Smooth muscle cell (in vitro differentiated cells): Measurements from ENCODE around the gene PTMS. TPM values are rescaled to one million over a fixed set of nuclear protein-coding genes. Genes with fewer than 3 reads are reported as not detected.

ENCODE experiments used
- DNase-seq: peaks from one replicate; lab custom pipeline; 2025; ENCODE audit not compliant: unreplicated experiment; lab: John Stamatoyannopoulos, UW
- H2AFZ ChIP-seq: fragments of 200-600 bp; sonication (generic); 2 replicates; pipeline ENCODE4 v1.6.0; 2016; ENCODE audit warnings: antibody characterized with exemption, low read depth, mild to moderate bottlenecking
- H3F3A ChIP-seq: fragments of 200-600 bp; sonication (generic); 2 replicates; pipeline ENCODE4 v1.6.0; 2017; ENCODE audit warnings: antibody characterized with exemption, low read depth
- H3K27ac ChIP-seq: fragments of 200-600 bp; sonication (generic); 2 replicates; pipeline ENCODE4 v1.5.1; 2016; ENCODE audit warnings: low read depth, mild to moderate bottlenecking
- H3K27me3 ChIP-seq: fragments of 200-600 bp; sonication (generic); 2 replicates; pipeline ENCODE4 v1.6.1; 2016; ENCODE audit warnings: low read depth, mild to moderate bottlenecking
- H3K36me3 ChIP-seq: fragments of 200-600 bp; sonication (generic); 2 replicates; pipeline ENCODE4 v1.5.1; 2016; ENCODE audit warnings: low read depth
- H3K4me1 ChIP-seq: fragments of 200-600 bp; sonication (generic); 2 replicates; pipeline ENCODE4 v1.5.1; 2016; ENCODE audit warnings: low read depth
- H3K4me2 ChIP-seq: fragments of 200-600 bp; sonication (generic); 2 replicates; pipeline ENCODE4 v1.6.0; 2016; ENCODE audit warnings: mild to moderate bottlenecking
- H3K4me3 ChIP-seq: fragments of 200-600 bp; sonication (generic); 2 replicates; pipeline ENCODE4 v1.5.1; 2016; ENCODE audit warnings: mild to moderate bottlenecking
- H3K79me2 ChIP-seq: fragments of 200-600 bp; sonication (generic); 2 replicates; pipeline ENCODE4 v1.6.0; 2016; ENCODE audit warnings: low read depth, mild to moderate bottlenecking
- H3K9ac ChIP-seq: fragments of 200-600 bp; sonication (generic); 2 replicates; pipeline ENCODE4 v1.6.0; 2016; ENCODE audit warnings: low read depth
- H3K9me3 ChIP-seq: fragments of 200-600 bp; sonication (generic); replicated peaks from 2 replicates; pipeline ENCODE4 v1.5.1; 2016; ENCODE audit warnings: low read depth
- H4K20me1 ChIP-seq: fragments of 200-600 bp; sonication (generic); 2 replicates; pipeline ENCODE4 v1.6.0; 2016; ENCODE audit warnings: low read depth
- WGBS: methylation state at CpG from one replicate; pipeline ENCODE4 v1.1.7; 2016; ENCODE audit warnings: low lambda C conversion rate; 5-methylcytosine and 5-hydroxymethylcytosine counted together
- polyA plus RNA-seq: library from polyadenylated mRNA; unstranded; fragments of >200 nt; fragmentation: Nextera tagmentation; extraction: Ambion mirVana; gene quantifications from 2 replicates; pipeline ENCODE4 v1.2.1, GENCODE V29; 2016
- total RNA-seq: library from RNA; depleted of rRNA; stranded (reverse); fragments of >200 nt; gene quantifications from 2 replicates; pipeline ENCODE4 v1.2.3, GENCODE V29; 2014
- TF ChIP-seq, protein P1 (sequence below): fragments of 200-600 bp; sonication (generic); IDR thresholded peaks from 2 replicates; pipeline ENCODE4 v1.5.1; 2017; ENCODE audit warnings: borderline replicate concordance, mild to moderate bottlenecking, antibody characterized with exemption; ENCODE audit not compliant: insufficient read depth, poor library complexity, severe bottlenecking

Gene PTMS
- total and polyA plus RNA-seq, 2 experiments from 2014 or later, result 115 to 379 TPM

- Histone ChIP-seq H3K9me3 (no peaks in the 10 kb centered on the region), H3K9ac (no peak overlapping the region), H3F3A (peaks cover 9% of the 10 kb centered on the region), H3K79me2 (peaks cover 22% of the 10 kb centered on the region), H3K4me3 (no peak overlapping the region), H3K4me2 (no peak overlapping the region), H3K36me3 (no peaks in the 10 kb centered on the region), H3K27me3 (peaks cover 7% of the 10 kb centered on the region), H3K4me1 (peaks cover 40% of the 10 kb centered on the region), H3K27ac (no peak overlapping the region), H4K20me1 (peaks cover 46% of the 10 kb centered on the region), H2AFZ (no peak overlapping the region)
- TF ChIP-seq, protein P1, sequence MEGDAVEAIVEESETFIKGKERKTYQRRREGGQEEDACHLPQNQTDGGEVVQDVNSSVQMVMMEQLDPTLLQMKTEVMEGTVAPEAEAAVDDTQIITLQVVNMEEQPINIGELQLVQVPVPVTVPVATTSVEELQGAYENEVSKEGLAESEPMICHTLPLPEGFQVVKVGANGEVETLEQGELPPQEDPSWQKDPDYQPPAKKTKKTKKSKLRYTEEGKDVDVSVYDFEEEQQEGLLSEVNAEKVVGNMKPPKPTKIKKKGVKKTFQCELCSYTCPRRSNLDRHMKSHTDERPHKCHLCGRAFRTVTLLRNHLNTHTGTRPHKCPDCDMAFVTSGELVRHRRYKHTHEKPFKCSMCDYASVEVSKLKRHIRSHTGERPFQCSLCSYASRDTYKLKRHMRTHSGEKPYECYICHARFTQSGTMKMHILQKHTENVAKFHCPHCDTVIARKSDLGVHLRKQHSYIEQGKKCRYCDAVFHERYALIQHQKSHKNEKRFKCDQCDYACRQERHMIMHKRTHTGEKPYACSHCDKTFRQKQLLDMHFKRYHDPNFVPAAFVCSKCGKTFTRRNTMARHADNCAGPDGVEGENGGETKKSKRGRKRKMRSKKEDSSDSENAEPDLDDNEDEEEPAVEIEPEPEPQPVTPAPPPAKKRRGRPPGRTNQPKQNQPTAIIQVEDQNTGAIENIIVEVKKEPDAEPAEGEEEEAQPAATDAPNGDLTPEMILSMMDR, result no peak
- no peak for DNase-seq
- WGBS, result 83% methylated on average over 11 of the region's 12 CpGs
Measured at GRCh38 chr12:6771509-6772330, 5.6 kb downstream of the PTMS start.

- H3K4me1 ChIP-seq, result peaks cover 40% of the 10 kb centered on the region
- peaks cover 40% of the 10 kb centered on the region for H4K20me1 ChIP-seq
- H3K27ac ChIP-seq, result no peak within 1 kb of the TSS
- TF ChIP-seq, protein P1, result no peak
- H3K4me2 ChIP-seq, result peak within 1 kb of the TSS; percentile 77
- peak within 1 kb of the TSS; percentile 31 for H3K4me3 ChIP-seq
- H3K36me3 ChIP-seq, result no peaks in the 10 kb centered on the region
- peaks cover 7% of the 10 kb centered on the region for H3K27me3 ChIP-seq
- H3K9ac ChIP-seq, result no peak within 1 kb of the TSS
- no peak within 1 kb of the TSS for H2AFZ ChIP-seq
- H3F3A ChIP-seq, result peaks cover 5% of the 10 kb centered on the region
- peaks cover 16% of the 10 kb centered on the region for H3K79me2 ChIP-seq
- H3K9me3 ChIP-seq, result no peaks in the 10 kb centered on the region
- no peak for DNase-seq
- WGBS, result 33% methylated on average over 6 of the region's 15 CpGs
Measured at GRCh38 chr12:6772331-6772695, 6.2 kb downstream of the PTMS start, which contains the start of gene LAG3. Gene LAG3 (plus strand): TSS chr12:6772520. CDS start chr12:6772853, 333 bp downstream.

GRCh38 chr12:6772726-6773589 lies 6.8 kb downstream of the PTMS start:
- Histone ChIP-seq H3K27me3 (peaks cover 7% of the 10 kb centered on the region), H3K4me1 (peaks cover 40% of the 10 kb centered on the region), H3K9ac (no peak overlapping the region), H3K9me3 (no peaks in the 10 kb centered on the region), H3K4me2 (peak overlapping the region; percentile 77), H3K79me2 (peaks cover 10% of the 10 kb centered on the region), H3K4me3 (peak overlapping the region; percentile 31), H3F3A (peaks cover 5% of the 10 kb centered on the region), H3K27ac (no peak overlapping the region), H2AFZ (no peak overlapping the region), H4K20me1 (peaks cover 34% of the 10 kb centered on the region), H3K36me3 (no peaks in the 10 kb centered on the region)
- no peak for DNase-seq
- 57% methylated on average over 20 of the region's 21 CpGs for WGBS
- TF ChIP-seq, protein P1, result no peak
